ENCODE data around the gene RALGDS. TPM values are rescaled to one million over a fixed set of nuclear protein-coding genes. Genes with fewer than 3 reads are reported as not detected.

RALGDS gene
- total and polyA plus RNA-seq, 2 of the 13 experiments (the other 11 are each of a cell fraction or from before 2014, with no cell fraction given): 12.9 to 25.5 TPM

DNA sequence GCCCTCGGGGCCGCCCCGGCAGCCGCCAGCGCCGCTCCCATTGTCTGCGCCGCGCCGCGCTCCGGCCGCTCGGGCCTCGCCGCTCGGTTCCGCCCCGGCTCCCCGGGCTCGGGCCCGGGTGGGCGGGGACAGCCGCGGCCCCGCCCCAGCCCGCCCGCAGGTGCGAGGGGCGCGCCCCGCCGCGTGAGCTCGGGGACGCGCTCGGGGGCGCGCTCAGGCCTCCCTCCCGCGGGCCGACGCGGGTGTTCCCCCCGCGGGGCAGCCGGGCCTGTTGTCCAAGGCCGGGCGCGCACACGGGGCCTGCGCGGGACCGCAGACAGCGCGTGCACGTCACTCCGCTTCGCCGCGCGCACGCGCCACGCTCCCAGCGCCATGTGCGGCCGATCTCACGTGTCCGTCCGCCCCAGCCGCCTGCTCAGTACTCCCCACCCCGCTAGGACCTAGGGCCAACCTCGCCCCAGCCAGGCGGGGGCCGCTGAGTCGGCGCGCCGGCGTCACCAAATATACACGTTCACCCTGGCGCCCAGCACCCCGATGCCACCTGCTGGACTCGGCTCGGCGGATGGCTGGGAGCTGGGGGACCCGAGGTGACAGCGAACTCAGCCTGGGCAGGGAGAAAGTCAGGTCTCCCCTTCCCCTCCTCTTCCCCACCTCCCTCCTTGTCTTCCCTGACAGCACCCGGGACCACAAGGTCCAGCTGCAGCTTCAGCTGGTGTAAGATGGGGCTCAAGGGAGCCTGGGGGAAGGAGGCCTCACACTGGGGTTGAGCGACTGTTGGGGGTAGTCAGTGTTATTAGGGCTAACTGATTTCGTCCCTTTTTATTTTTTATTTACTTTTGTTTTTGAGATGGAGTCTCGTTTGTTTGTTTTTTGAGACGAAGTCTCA, 28.3 kb upstream of the RALGDS start (continued):
- TF ChIP-seq ZNF276 (CRISPR knock-in tag; IDR thresholded peaks at IDR 0.05; ENCODE audit: low read depth) (no peak; the same call in 1 of the 2 replicates), ZNF292 (CRISPR knock-in tag; IDR thresholded peaks at IDR 0.05; ENCODE audit: borderline replicate concordance, low read depth) (no peak), ZNF552 (CRISPR knock-in tag; IDR thresholded peaks at IDR 0.05; ENCODE audit: borderline replicate concordance) (peak; percentile 81), ZNF747 (CRISPR knock-in tag; IDR thresholded peaks at IDR 0.05; ENCODE audit: borderline replicate concordance) (peak; percentile 85; the same call in 1 of the 2 replicates), DMAP1 (CRISPR knock-in tag; IDR thresholded peaks at IDR 0.05) (peak; percentile 93), BATF2 (CRISPR knock-in tag; IDR thresholded peaks at IDR 0.05) (peak; percentile 48; the same call in 1 of the 2 replicates), NONO (IDR thresholded peaks at IDR 0.05) (no peak), NONO (CRISPR knock-in tag; conservative IDR thresholded peaks at IDR 0.05) (peak; percentile 49; the same call in 1 of the 2 replicates), TBP (CRISPR knock-in tag; IDR thresholded peaks at IDR 0.05) (no peak), NFKB2 (CRISPR knock-in tag; IDR thresholded peaks at IDR 0.05; ENCODE audit: borderline replicate concordance) (peak; percentile 73; the same call in 1 of the 2 replicates), DNMT3B (CRISPR knock-in tag; conservative IDR thresholded peaks at IDR 0.05) (0 out of 2 replicates have a peak, but pooled peaks have one; percentile 63), HNRNPUL1 (IDR thresholded peaks at IDR 0.05; ENCODE audit: low read depth, low read length) (no peak), MYPOP (CRISPR knock-in tag; IDR thresholded peaks at IDR 0.05) (peak; percentile 64; the same call in 1 of the 2 replicates), TERF1 (CRISPR knock-in tag; IDR thresholded peaks at IDR 0.05) (no peak), PHF20 (CRISPR knock-in tag; IDR thresholded peaks at IDR 0.05) (no peak), ZNF274 (CRISPR knock-in tag; IDR thresholded peaks at IDR 0.05) (peak; percentile 83), ZKSCAN5 (CRISPR knock-in tag; IDR thresholded peaks at IDR 0.05) (no peak), MTF2 (CRISPR knock-in tag; IDR thresholded peaks at IDR 0.05; ENCODE audit: borderline replicate concordance) (peak; percentile 93; the same call in 1 of the 2 replicates), ZNF317 (CRISPR knock-in tag; IDR thresholded peaks at IDR 0.05) (peak; percentile 53; the same call in 1 of the 2 replicates)
- TF ChIP-seq, protein P1, sequence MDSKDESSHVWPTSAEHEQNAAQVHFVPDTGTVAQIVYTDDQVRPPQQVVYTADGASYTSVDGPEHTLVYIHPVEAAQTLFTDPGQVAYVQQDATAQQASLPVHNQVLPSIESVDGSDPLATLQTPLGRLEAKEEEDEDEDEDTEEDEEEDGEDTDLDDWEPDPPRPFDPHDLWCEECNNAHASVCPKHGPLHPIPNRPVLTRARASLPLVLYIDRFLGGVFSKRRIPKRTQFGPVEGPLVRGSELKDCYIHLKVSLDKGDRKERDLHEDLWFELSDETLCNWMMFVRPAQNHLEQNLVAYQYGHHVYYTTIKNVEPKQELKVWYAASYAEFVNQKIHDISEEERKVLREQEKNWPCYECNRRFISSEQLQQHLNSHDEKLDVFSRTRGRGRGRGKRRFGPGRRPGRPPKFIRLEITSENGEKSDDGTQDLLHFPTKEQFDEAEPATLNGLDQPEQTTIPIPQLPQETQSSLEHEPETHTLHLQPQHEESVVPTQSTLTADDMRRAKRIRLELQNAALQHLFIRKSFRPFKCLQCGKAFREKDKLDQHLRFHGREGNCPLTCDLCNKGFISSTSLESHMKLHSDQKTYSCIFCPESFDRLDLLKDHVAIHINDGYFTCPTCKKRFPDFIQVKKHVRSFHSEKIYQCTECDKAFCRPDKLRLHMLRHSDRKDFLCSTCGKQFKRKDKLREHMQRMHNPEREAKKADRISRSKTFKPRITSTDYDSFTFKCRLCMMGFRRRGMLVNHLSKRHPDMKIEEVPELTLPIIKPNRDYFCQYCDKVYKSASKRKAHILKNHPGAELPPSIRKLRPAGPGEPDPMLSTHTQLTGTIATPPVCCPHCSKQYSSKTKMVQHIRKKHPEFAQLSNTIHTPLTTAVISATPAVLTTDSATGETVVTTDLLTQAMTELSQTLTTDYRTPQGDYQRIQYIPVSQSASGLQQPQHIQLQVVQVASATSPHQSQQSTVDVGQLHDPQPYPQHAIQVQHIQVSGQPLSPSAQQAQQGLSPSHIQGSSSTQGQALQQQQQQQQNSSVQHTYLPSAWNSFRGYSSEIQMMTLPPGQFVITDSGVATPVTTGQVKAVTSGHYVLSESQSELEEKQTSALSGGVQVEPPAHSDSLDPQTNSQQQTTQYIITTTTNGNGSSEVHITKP (CRISPR knock-in tag; IDR thresholded peaks at IDR 0.05; ENCODE audit: low read depth): no peak
